ENCODE data around the gene ZDHHC21.

Gene ZDHHC21

GRCh38 chr9:14640967-14641366, 52.3 kb downstream of the ZDHHC21 start:
- H3K9me2 ChIP-seq (ENCODE audit: low read depth, low read length): no peaks in the 10 kb centered on the region
- H3K4me3 ChIP-seq (ENCODE audit: low read depth, low read length, poor library complexity, severe bottlenecking): no peak overlapping the region
- no peaks in the 10 kb centered on the region for H3F3A ChIP-seq (ENCODE audit: insufficient read depth, low read length)
- TF ChIP-seq CTCF (IDR thresholded peaks at IDR 0.05; ENCODE audit: low read length) (no peak), EZH2 (IDR thresholded peaks at IDR 0.05; ENCODE audit: borderline replicate concordance, low read length) (no peak)
- no peaks in the 10 kb centered on the region for H3K79me2 ChIP-seq (ENCODE audit: insufficient read depth, low read length)
- H3K9ac ChIP-seq (ENCODE audit: low read length): no peak overlapping the region
- no peak overlapping the region for H3K27ac ChIP-seq (ENCODE audit: low read depth, low read length, poor library complexity, severe bottlenecking)
- H2AFZ ChIP-seq (ENCODE audit: low read length): no peak overlapping the region
- H3K9me3 ChIP-seq (ENCODE audit: low read length): no peaks in the 10 kb centered on the region
- H4K20me1 ChIP-seq (ENCODE audit: insufficient read depth, low read length): no peaks in the 10 kb centered on the region
- no peaks in the 10 kb centered on the region for H3K4me1 ChIP-seq (ENCODE audit: insufficient read depth, low read length, severe bottlenecking)
- H3K36me3 ChIP-seq (ENCODE audit: insufficient read depth, low read length): peaks cover 12% of the 10 kb centered on the region; the same call in 1 of the 2 replicates
- H3K27me3 ChIP-seq (ENCODE audit: insufficient read depth, low read length): no peaks in the 10 kb centered on the region
- H3K4me2 ChIP-seq (ENCODE audit: low read length): no peak overlapping the region

DNA sequence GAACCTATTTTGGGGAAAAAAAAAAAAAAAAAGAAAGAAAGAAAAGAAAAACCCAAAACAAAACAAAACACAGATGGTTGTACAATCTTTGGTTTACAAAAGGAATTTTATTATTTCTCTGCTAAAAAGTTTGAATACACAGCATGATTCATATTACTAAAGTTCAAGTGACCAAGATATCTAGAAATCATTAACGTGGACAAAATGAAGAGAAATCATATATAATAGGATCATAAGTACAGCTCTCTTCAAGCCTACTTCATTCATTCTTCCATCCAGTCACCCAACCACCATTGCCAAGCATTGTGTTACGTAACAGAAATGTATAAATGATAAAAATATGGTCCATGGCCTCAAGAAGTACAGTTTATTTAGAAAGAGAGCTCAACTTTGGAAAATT, 52.9 kb downstream of the ZDHHC21 start:
- H3K4me2 ChIP-seq (ENCODE audit: low read length): no peak overlapping the region
- no peak overlapping the region for H3K4me3 ChIP-seq (ENCODE audit: low read depth, low read length, poor library complexity, severe bottlenecking)
- H2AFZ ChIP-seq (ENCODE audit: low read length): no peak overlapping the region
- no peaks in the 10 kb centered on the region for H3F3A ChIP-seq (ENCODE audit: insufficient read depth, low read length)
- H3K79me2 ChIP-seq (ENCODE audit: insufficient read depth, low read length): no peaks in the 10 kb centered on the region
- peaks cover 12% of the 10 kb centered on the region; the same call in 1 of the 2 replicates for H3K36me3 ChIP-seq (ENCODE audit: insufficient read depth, low read length)
- no peaks in the 10 kb centered on the region for H3K4me1 ChIP-seq (ENCODE audit: insufficient read depth, low read length, severe bottlenecking)
- no peak overlapping the region for H3K27ac ChIP-seq (ENCODE audit: low read depth, low read length, poor library complexity, severe bottlenecking)
- no peaks in the 10 kb centered on the region for H3K9me3 ChIP-seq (ENCODE audit: low read length)
- H3K9ac ChIP-seq (ENCODE audit: low read length): no peak overlapping the region
- no peak for TF ChIP-seq CTCF (IDR thresholded peaks at IDR 0.05; ENCODE audit: low read length)
- no peak for TF ChIP-seq EZH2 (IDR thresholded peaks at IDR 0.05; ENCODE audit: borderline replicate concordance, low read length)
- no peaks in the 10 kb centered on the region for H3K9me2 ChIP-seq (ENCODE audit: low read depth, low read length)
- no peaks in the 10 kb centered on the region for H3K27me3 ChIP-seq (ENCODE audit: insufficient read depth, low read length)
- no peaks in the 10 kb centered on the region for H4K20me1 ChIP-seq (ENCODE audit: insufficient read depth, low read length)

- Histone ChIP-seq H3K9me2 (ENCODE audit: low read depth, low read length) (no peaks in the 10 kb centered on the region), H3K27me3 (ENCODE audit: insufficient read depth, low read length) (no peaks in the 10 kb centered on the region), H3K4me2 (ENCODE audit: low read length) (no peak overlapping the region), H3K9me3 (ENCODE audit: low read length) (no peaks in the 10 kb centered on the region), H2AFZ (ENCODE audit: low read length) (no peak overlapping the region), H3K36me3 (ENCODE audit: insufficient read depth, low read length) (peaks cover 18% of the 10 kb centered on the region; the same call in 1 of the 2 replicates), H3K4me3 (ENCODE audit: low read depth, low read length, poor library complexity, severe bottlenecking) (no peak overlapping the region), H3K27ac (ENCODE audit: low read depth, low read length, poor library complexity, severe bottlenecking) (no peak overlapping the region), H4K20me1 (ENCODE audit: insufficient read depth, low read length) (no peaks in the 10 kb centered on the region), H3F3A (ENCODE audit: insufficient read depth, low read length) (no peaks in the 10 kb centered on the region), H3K9ac (ENCODE audit: low read length) (no peak overlapping the region), H3K4me1 (ENCODE audit: insufficient read depth, low read length, severe bottlenecking) (no peaks in the 10 kb centered on the region), H3K79me2 (ENCODE audit: insufficient read depth, low read length) (no peaks in the 10 kb centered on the region)
- TF ChIP-seq CTCF (IDR thresholded peaks at IDR 0.05; ENCODE audit: low read length) (no peak), EZH2 (IDR thresholded peaks at IDR 0.05; ENCODE audit: borderline replicate concordance, low read length) (no peak)
Observed at GRCh38 chr9:14633906-14634565, 59.2 kb downstream of the ZDHHC21 start.
